Ramos (cell line): ENCODE data around the gene KBTBD2.
"Not testable (repeated sequence)": the region's sequence is repeated elsewhere in the genome, so short reads cannot be mapped to it uniquely, and the experiment has no call there.

ENCODE experiments used
- in situ Hi-C: fragments of 300-500 bp; cut with MboI; formaldehyde crosslinking; loops from one replicate; pipeline ENCODE4 v1.14.3; 2022; ENCODE audit warnings: low sequenced_read_pairs; ENCODE audit not compliant: unreplicated experiment

KBTBD2 gene

DNA sequence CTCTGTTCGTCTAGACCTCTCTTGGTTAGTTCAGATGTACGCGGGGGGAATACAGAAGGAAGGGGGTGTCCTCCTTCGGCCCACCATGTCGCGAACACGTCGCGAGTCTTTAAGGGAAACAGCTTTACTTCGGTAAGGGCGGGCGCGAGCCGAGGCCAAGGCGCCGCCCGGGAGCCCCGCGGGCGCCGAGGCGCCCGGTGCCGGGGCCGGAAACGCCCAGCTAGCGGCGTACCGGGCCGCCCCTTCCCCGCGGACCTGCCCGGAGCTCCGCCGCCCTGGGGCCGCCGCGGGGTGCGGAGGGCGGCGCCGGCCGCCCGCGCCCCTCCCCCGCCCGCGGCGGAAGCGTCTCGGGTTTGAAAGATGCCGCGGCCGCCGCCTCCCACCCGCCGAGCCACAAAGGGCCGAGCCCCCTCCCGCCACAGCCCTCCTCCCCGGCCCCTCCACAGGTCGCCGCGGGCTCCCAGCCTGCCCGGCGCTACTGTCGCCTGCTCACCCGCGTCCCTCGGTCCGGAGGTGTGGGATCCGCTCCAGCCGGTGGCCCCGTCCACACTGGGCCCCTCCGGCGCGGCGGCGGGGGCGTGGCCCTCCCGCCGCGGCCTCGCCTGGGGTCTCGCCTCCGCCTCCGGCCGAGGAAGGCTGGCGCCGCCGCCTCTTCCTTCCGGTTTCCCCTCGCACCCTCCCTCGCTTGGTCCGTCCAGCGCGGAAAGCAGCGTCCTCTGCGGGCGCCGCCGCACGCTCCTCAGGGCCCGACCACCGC is at the start of gene KBTBD2:
KBTBD2 (minus strand) TSS at position 718 of the 757 bp plus-strand sequence. CDS start 12,156 bp downstream, outside the sequence.
- in situ Hi-C loops, result no loop called here

DNA sequence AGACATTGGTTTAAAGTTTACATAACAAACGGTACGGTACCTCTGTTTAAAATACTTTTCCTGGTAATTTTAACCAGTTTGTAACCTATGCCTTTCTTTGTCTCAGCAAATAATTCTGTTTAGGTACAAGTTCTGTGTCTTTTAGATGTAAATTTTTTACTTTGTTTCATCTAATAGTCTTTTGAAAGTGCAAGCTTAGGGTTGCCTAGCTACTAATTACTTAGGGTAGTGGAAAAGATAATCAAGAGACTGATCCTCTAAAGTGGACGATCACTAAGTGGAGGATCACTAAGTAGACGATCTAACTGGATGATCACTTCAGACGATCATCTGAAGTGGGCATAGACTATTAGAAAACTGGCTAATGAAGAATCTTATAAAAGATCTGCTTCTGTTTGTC is 49.6 kb upstream of the KBTBD2 start:
- in situ Hi-C loops, result no loop called here

DNA sequence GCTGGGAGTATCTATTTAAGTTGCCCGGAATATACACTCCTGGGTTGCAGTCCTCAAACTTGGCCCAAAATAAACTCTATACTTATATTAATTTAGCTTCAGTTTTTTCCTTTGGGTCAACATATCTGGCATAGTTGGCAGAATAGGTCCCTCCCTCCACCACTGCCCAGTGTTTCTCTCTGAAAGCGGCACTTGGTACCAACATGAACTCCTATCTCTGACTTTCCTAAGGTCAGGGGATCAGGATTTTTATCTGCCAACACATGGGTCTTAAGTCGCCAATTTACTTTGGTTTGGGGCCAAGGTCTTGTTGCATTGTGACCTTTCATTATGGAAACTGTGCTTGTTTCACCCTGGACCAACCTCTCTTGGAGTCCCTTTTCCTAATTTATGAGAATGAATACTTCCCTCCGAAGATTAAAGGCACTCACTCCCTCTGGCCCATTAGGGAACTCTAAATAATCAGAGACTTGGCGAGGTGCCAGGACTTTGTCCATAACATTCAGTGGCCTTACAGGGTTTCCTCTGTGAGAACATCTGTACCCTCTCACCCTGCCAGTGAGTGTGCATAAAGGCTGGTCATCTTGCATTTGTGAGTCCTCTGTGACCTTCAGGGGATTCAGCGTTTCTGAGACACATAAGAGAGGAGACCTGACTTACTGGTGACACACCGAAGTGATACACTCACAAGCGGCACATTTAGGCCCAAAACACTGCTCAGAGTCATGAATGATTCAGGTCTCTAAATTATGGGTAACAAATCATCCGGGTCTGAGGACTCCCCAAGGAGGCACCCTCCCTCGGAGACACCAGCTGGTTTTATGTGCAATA is 46.0 kb upstream of the KBTBD2 start:
- in situ Hi-C loops, result no loop called here

DNA sequence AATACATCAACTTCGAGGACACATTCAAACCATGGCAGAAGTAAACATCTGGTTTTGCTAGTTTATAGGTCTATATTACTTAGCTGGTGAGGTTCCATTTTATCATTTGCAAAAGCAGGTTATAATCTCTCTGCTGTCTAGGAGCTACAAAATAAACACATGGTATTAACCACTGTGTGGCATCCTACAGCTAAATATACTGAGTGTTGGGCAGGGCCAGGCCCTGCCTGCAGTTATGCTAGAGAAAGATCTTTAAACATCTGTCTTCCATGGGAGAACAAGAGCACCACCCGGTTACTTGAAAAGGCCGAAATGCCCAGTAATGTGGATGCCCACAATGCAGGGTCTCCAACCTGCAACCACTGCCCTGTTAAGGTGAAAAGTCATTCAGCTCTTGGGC is 45.1 kb upstream of the KBTBD2 start:
- in situ Hi-C loops, result no loop called here

DNA sequence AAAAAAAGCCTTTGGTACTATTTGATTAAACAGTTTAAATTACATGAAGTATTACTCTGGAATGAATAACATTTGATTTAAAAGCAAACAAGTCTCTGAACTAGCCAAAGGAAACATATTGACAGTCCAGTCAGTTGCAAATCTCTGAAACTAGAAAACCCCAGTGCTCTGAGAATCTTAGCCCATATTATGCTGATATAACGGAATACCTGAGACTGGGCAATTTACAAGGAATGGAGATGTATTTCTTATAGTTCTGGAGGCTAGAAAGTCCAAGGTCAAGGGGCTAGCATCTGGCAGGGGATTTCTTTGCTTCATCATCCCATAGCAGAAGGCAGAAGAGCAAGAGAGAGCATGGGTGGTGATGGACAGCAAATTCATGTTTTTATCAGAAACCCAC is 44.0 kb upstream of the KBTBD2 start:
- in situ Hi-C loops, result no loop called here

DNA sequence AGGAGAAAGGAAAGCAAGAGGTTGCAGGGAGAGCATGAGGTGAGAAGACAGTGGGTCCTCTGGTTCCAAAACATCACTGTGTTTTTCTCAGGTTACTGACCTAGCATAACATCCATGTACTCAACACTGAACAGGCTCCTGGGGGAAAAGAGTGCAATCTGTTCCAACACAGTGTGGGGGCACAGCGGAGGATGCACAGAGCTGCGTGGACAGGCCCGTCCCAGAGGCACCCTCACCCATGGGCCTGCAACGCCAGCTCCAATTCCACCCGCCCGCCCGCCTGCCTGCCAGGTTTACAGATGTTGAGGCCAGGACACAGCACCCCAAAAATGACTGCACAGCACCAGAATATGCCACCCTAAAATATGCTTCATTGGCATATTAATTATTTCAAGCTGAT is 38.8 kb upstream of the KBTBD2 start:
- in situ Hi-C loops, result no loop called here

DNA sequence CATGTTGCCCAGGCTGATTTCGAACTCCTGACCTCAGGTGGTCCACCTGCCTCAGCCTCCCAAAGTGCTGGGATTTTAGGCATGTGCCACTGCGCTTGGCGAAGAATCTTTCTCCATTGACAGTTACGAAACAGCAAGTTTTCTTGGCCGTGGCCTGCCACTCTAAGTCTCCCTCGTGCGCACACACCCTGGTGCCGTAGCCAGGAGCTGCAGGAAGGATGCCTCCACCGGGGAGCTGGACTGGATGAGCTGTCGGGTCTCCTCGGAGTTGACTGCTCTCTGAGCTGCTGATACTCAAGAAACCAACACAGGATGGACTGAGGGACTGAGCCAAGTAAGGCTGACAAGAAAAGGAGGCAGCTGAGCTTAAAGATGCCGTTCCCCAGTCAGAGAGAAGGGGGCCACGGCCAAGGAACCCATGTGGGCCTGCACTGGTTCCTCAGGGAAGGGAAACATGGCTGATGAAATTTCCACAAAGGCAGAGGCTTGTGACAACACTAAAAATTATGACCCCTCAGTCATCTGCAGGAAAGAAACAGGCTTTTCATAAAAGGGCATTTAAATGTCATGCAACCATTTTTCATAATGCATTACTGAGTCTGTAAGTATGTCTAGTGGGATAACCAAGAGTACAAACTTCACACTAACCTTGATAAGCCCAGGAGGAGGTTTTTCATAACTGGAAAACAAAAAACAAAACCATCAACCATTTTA is 38.0 kb upstream of the KBTBD2 start:
- in situ Hi-C loops, result no loop called here

DNA sequence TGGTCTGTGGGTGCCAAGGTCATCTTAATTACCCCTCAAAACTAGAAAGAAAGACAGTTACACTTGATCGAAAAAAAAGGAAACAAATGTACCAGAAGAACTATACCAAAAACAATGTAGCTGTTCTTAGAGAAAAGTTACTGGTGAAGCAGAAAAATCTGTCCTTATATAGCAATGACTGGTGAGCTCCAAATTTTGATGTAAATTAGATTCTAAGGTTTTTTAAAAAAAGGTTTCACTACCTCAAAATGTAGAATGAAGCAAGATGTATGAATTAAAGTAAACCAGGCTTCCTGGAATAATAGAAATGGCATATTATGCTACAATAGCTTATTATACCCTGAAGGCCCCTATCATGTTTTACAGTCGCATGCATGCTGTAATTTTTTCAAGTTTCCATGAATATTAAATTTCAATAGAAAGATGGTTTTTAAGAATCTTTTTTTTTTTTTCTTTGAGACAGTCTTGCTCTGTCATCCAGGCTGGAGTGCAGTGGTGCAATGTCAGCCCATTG is 37.3 kb upstream of the KBTBD2 start:
- in situ Hi-C loops, result no loop called here

DNA sequence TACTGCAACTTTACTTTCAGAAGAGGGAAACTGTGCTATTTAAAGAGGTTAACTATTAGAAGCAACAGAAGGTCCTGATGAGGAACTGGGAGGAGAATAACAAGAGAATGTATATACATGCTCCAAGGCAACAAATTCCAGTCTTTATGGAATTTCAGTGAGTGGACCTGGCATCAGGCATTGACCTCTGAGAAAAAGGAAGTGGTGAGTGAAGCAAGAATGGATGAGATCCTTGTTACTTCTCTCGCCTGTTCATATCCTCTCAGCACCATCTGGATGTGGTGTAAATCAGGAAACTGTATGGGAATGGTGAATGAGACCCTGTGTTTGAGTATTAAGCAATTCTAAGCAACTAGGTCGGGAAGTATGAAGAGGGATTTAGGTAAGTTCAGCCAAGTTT is 30.3 kb upstream of the KBTBD2 start:
- in situ Hi-C loops, result no loop called here

DNA sequence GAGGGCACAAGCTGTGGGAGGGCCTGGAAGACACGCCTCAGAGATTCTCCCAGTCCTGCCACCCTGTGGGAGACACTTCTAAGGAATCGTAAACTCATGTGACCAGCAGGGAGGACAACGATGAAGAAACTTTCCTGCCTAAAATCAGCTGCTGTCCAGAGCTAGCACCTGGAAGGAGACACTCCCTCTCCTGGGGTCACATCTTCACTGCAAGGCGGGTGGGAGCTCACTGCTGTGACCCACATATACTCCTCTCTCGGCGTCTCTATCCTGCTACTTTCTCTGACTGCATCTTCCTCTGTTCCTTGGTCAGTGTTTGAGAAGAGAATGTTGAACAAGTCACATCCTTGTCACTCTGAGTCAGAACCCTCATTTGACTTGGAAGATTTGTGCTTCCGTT is 25.4 kb upstream of the KBTBD2 start:
- in situ Hi-C loops, result not testable (repeated sequence)

DNA sequence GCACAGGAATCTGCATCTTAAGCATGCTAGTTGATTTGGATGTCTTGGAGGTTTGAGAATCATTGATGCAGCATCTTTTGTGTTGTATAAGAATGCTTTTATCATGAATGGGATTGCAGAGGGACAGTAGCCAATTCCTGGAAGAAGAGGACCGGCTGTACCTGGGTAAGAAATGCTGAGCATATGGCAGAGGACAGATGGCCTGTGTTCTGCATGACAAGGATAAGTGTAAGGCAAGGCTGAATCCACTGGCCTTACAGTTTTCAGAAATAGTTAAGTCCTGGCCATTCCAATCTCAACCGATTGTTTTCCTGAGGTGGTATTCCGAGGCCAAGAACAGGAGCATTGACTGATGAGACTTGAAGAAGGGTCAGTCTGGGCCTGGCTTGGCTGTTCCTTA is 24.4 kb upstream of the KBTBD2 start:
- in situ Hi-C loops, result no loop called here

DNA sequence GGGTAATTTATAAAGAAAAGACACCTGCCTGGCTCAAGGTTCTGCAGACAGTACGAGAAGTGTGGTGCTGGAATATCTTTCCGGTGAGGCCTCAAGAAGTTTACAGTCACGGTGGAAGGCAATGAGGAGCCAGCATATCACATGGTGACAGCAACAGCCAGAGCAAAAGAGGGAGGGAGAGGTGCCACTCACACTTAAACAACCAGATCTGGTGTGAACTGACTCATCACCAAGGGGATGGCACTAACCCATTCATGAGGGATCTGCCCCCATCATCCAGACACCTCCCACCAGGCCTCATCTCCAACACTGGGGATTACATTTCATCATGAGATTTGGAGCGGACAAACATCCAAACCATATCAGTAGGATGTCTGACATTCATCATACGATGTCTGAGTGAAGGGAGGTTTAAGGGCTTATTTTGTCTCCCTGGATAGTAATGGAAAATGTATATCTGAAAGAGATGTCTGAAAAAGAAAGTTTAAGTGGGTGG is 23.5 kb upstream of the KBTBD2 start:
- in situ Hi-C loops, result no loop called here

DNA sequence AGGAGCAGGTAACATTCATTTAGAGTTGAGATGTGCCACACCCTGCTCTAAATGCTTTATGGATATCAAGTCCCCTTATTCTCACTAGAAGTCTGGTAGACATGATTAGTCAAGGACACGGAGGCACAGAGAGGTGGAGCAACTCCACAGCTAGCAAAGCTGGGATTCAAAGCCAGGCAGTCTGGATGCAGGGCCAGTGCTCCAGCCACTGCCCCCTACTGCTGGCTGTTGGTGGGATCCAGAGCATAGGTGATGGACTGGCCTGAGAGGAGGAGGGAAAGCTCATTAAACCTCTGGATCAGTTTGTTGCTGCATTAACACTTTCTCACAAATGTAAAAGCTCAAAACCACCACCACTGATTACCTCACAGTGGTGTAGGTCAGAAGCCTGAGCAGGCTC is 22.6 kb upstream of the KBTBD2 start:
- in situ Hi-C loops, result no loop called here

DNA sequence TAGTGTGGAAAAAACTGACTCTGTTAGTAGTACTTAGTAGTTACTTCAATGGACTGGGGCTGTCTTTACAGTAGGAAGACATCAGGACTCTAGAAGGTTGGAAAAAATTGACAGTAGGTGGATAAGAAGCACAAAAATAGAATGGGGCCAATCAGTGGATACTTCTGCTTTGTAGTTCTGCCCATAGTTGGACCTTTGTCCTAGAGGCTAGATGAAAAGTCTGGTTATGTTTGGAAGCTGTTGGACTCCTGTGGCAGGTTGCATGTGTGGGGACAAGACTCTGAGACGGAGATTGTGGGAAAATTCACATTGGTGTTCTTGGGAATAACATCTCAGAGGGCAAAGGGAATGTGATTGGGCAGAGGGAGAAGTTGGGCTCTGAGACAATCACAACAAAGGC is 18.6 kb upstream of the KBTBD2 start:
- in situ Hi-C loops, result no loop called here

DNA sequence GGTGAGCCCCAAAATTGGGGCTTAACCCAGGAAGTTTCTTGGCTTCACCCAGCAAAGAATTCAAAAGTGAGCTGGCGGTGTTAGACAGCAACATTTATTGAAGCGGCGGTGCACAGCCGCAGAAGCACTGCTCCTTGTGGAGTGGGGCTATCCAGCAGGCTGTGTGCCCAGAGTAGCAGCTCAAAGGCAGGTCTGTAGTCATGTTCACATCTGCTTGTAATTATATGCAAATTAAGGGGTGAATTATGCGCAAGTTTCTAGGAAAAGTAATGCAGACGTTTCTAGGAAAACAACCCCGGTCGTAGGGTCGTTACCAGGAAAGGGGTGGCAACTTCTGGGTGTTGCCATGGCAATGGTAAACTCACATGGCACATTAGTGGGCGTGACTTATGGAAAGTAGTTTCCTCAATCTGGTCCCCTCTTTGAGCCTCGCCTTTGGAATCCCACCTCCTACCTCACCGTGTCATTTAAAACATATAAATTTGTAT is 13.7 kb upstream of the KBTBD2 start:
- in situ Hi-C loops, result no loop called here

DNA sequence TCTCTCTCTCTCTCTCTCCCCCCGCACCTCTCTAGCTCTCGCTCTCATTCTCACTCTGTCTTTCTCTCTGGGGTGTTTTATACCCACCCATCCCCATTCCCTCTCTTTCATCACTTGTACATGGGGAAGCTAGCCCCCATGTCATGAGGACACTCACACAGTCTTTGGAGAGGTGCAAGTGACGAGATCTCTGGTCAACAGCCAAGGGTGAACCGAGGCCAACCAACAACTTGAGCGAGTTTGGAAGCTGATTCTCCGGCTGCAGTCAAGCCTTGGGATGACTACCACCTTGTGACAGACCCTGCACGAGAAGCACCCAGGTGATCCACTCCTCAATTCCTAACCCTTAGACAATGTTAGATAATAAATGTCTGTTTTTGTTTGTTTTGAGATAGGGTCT is 10.1 kb upstream of the KBTBD2 start:
- in situ Hi-C loops, result no loop called here

DNA sequence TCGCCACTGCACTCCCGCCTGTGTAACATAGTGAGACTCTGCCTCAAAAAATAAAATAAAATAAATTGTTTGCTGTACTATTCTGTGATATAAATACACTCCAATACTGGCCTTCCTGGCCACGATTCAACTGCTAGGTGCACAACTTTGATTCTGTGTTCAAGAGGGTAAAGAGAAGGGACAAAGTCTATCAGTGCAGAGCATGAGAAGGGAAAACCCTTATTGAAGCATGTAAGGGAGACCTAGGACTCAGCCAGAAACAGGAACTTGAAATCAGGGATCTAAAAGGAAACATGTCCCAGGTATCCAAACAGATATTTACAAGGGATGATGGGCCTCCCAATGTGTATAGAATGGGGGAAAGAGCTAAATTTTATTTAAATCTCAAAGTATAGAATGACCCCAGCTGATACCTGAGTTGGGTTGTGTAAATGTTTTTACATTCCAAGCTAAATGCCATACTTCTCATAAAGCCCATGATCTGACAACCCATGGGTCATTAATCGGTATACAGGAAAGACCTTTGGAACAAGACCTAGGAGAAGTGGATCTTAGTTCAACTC is 9.0 kb upstream of the KBTBD2 start:
- in situ Hi-C loops, result no loop called here

DNA sequence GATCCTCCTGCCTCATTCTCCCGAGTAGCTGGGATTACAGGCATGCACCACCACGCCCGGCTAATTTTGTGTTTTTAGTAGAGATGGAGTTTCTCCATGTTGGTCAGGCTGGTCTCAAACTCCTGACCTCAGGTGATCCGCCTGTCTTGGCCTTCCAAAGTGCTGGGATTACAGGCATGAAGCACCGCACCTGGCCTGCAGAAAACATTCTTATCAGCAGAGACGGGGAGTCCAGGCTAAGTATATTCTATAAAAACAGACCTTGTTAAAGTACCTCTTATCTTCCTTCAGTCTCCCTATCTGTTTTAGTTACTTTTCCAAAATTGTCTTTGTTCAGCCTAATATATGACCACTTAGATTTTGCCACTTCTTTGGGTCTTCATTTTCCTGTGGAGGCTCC is 5.8 kb upstream of the KBTBD2 start:
- in situ Hi-C loops, result not testable (repeated sequence)

DNA sequence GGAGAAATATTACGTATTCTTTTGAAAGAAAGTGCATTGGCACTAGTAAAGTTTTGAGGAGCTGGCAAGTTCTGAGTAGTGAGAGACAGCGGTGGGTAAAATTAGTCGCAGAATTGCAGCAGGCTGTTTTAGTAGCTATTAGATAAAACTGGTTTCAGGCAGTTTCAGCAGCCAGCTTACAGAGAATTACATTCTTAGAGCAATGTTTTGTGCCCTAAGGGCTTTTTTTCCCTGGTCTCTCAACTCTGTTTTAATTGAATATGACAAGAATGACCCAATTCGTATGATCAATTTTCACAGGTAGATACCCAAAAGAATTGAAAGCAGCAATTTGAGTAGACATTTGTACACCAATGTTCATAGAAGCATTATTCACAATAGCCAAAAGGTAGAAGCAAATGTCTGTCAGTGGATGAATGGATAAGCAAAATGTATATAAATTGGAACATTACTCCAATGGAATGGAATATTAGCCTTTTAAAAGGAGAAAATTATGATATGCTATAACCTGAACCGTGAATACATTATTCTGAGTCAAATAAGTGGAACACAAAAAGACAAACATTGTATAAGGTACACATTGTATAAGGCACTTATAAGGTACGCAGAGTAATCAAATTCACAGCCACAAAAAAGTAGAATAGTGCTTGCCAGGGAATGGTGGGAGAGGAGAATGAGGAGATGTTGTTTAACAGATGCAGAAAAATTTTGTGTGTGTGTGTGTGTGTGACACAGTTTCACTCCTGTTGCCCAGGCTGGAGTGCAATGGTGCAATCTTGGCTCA is 5.2 kb upstream of the KBTBD2 start:
- in situ Hi-C loops, result no loop called here
